ENCODE measurements around the gene UNC13C.

DNA sequence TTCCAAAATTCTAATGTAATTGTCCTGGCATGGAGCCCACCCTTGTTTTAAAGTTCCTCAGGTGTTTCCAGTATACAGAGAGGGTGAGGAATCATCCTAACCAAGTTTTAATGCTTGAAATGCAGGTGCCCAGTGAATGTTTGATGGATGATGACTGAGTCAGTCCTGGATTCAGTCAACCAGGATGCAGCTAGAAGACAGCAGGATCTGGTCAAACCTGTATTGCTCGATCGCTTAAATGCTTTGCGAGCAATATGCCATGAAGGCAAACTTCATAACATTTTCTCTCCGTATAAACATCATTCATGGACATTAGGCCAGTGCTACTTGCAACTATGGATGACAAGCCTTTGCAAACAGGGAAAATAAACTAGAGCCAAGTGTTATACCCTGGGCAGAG lies 627.3 kb downstream of the UNC13C start:
- TF ChIP-seq, protein P1, sequence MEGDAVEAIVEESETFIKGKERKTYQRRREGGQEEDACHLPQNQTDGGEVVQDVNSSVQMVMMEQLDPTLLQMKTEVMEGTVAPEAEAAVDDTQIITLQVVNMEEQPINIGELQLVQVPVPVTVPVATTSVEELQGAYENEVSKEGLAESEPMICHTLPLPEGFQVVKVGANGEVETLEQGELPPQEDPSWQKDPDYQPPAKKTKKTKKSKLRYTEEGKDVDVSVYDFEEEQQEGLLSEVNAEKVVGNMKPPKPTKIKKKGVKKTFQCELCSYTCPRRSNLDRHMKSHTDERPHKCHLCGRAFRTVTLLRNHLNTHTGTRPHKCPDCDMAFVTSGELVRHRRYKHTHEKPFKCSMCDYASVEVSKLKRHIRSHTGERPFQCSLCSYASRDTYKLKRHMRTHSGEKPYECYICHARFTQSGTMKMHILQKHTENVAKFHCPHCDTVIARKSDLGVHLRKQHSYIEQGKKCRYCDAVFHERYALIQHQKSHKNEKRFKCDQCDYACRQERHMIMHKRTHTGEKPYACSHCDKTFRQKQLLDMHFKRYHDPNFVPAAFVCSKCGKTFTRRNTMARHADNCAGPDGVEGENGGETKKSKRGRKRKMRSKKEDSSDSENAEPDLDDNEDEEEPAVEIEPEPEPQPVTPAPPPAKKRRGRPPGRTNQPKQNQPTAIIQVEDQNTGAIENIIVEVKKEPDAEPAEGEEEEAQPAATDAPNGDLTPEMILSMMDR (IDR thresholded peaks at IDR 0.05; ENCODE audit: low read depth, low read length, poor library complexity, severe bottlenecking), result no peak
- no peak for TF ChIP-seq EZH2phosphoT487 (IDR thresholded peaks at IDR 0.05; ENCODE audit: borderline replicate concordance, low read length)
